ENCODE measurements around the gene DNAH10. TPM values are rescaled to one million over a fixed set of nuclear protein-coding genes. Genes with fewer than 3 reads are reported as not detected.

The DNAH10 gene
- total and polyA plus RNA-seq, 2 of the 13 experiments (the other 11 are each of a cell fraction or from before 2014, with no cell fraction given): 0.01 to 0.02 TPM

GRCh38 chr12:123847876-123848275 lies 85.8 kb downstream of the DNAH10 start:
- Histone ChIP-seq H4K20me1 (ENCODE audit: insufficient read depth, low read length) (no peaks in the 10 kb centered on the region), H3K36me3 (replicated peaks in 1 of 2; ENCODE audit: control insufficient read depth in 1 of 2, insufficient read depth in 2 of 2, low read length in 2 of 2) (no peaks in the 10 kb centered on the region), H3K27ac (ENCODE audit: extremely low read length, insufficient read depth, low read length) (no peak overlapping the region), H3K9ac (ENCODE audit: insufficient read depth, low read depth, low read length) (no peak overlapping the region), H3K4me2 (ENCODE audit: low read depth, low read length) (no peak overlapping the region), H2AFZ (ENCODE audit: low read length) (no peak overlapping the region), H3K4me1 (ENCODE audit: insufficient read depth, low read length) (no peaks in the 10 kb centered on the region), H3K4me3 (replicated peaks in 1 of 3; ENCODE audit: insufficient read depth in 1 of 3, low read depth in 2 of 3, low read length in 3 of 3) (no peak overlapping the region), H3K9me3 (ENCODE audit: low read length) (no peaks in the 10 kb centered on the region), H3K27me3 (ENCODE audit: control insufficient read depth in 1 of 2, insufficient read depth in 2 of 2, low read length in 2 of 2) (peaks cover 1 to 31% of the 10 kb centered on the region in 2 experiments; a peak in 2 of 5 replicates), H3K79me2 (ENCODE audit: insufficient read depth, low read length) (no peaks in the 10 kb centered on the region)
- ATAC-seq: no peak
- 71% methylated on average over 6 of the region's 8 CpGs for WGBS (ENCODE audit: low lambda C conversion rate)
- TF ChIP-seq PTBP1 (IDR thresholded peaks at IDR 0.05; ENCODE audit: low read depth, low read length, poor library complexity, severe bottlenecking): no peak
- TF ChIP-seq ZNF367 (CRISPR knock-in tag; IDR thresholded peaks at IDR 0.05; ENCODE audit: borderline replicate concordance): no peak
- no peak for TF ChIP-seq ZNF484 (CRISPR knock-in tag; IDR thresholded peaks at IDR 0.05; ENCODE audit: borderline replicate concordance, low read depth)
- no peak for TF ChIP-seq TRAFD1 (CRISPR knock-in tag; IDR thresholded peaks at IDR 0.05; ENCODE audit: borderline replicate concordance)
- no peak for TF ChIP-seq FLYWCH1 (CRISPR knock-in tag; IDR thresholded peaks at IDR 0.05)
- TF ChIP-seq HNRNPK (IDR thresholded peaks at IDR 0.05; ENCODE audit: low read depth, low read length, poor library complexity, severe bottlenecking): no peak
- no peak for TF ChIP-seq CREM (IDR thresholded peaks at IDR 0.05)
- TF ChIP-seq CREM (CRISPR knock-in tag; IDR thresholded peaks at IDR 0.05): no peak
- TF ChIP-seq IRF9 (CRISPR knock-in tag; IDR thresholded peaks at IDR 0.05; ENCODE audit: borderline replicate concordance): no peak
- no peak for TF ChIP-seq HNRNPLL (IDR thresholded peaks at IDR 0.05; ENCODE audit: low read depth, low read length, poor library complexity, severe bottlenecking)
- no peak for TF ChIP-seq IKZF4 (CRISPR knock-in tag; IDR thresholded peaks at IDR 0.05; ENCODE audit: borderline replicate concordance, low read depth, not compliant biosample characterization)
- TF ChIP-seq RBFOX2 (IDR thresholded peaks at IDR 0.05; ENCODE audit: low read depth, low read length): no peak
- TF ChIP-seq HNRNPH1 (optimal IDR thresholded peaks at IDR 0.05; ENCODE audit: low read depth, low read length): no peak
- no peak for TF ChIP-seq JARID2 (CRISPR knock-in tag; IDR thresholded peaks at IDR 0.05; ENCODE audit: insufficient replicate concordance)
- no peak for TF ChIP-seq PRPF4 (IDR thresholded peaks at IDR 0.05; ENCODE audit: low read depth, low read length, poor library complexity, severe bottlenecking)
- no peak for TF ChIP-seq SPEN (CRISPR knock-in tag; IDR thresholded peaks at IDR 0.05; ENCODE audit: low read depth)
- TF ChIP-seq ZFAT (CRISPR knock-in tag; conservative IDR thresholded peaks at IDR 0.05): no peak
- in situ Hi-C loops (cut with HindIII; ENCODE audit: extremely low pct_ligation_motif_present, low pct_unique_long_range_greater_than_20kb): no loop called here
- ChIA-PET POLR2A (no interaction called here), CTCF (ENCODE audit: low intra/inter-chr PET ratio, low total read pairs) (no interaction called here)
- intact Hi-C loops (cut with micrococcal nuclease; ENCODE audit: unreplicated experiment): no loop called here
- DNase-seq (ENCODE audit: low spot score): no peak
- no TSS peak for BruUV-seq (replicated peaks)
- no peak for FAIRE-seq
